ENCODE results near the gene RSBN1L. TPM values are rescaled to one million over a fixed set of nuclear protein-coding genes. Genes with fewer than 3 reads are reported as not detected.
"Not testable (repeated sequence)": the region's sequence is repeated elsewhere in the genome, so short reads cannot be mapped to it uniquely, and the experiment has no call there.

Gene RSBN1L
- total RNA-seq, 1 donor from 2014 or later, result 18.3 TPM

DNA sequence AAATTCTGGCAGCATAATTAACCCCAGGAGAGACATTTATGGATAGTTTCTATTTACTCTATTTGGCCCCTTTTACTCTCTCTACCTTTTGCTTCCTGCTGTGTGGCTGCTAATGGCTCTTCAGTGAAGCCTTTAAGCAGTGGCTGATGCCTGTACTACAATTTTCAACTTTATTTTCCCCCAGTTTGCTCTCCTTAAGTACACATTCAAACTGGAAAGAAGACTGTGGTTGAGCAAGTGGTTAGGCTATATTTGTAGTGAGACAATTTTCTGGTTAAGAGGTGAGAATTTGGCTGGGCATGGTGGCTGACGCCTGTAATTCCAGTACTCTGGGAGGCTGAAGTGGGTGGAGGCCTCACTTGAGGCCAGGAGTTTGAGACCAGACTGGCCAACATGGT, 8.5 kb upstream of the RSBN1L start:
- DNase-seq (ENCODE audit: low spot score), result no peak

DNA sequence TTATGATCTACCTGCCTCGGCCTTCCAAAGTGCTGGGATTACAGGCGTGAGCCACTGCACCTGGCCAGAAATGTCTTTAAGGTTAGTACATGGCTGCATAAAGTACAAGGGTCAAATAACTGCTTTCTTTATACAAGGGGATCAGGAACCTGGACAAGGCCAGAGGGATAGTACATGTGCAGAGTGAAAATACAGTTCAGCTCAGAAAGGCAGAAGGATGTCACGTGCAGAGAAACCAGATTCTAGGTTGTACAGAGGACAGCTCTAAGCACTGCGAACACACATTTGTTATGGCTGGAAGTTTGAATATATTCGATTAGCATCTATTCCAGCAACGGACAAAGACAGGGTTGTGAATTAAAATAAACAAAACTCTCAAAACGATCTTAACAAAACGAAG, 6.0 kb upstream of the RSBN1L start:
- DNase-seq (ENCODE audit: low spot score), result no peak

DNA sequence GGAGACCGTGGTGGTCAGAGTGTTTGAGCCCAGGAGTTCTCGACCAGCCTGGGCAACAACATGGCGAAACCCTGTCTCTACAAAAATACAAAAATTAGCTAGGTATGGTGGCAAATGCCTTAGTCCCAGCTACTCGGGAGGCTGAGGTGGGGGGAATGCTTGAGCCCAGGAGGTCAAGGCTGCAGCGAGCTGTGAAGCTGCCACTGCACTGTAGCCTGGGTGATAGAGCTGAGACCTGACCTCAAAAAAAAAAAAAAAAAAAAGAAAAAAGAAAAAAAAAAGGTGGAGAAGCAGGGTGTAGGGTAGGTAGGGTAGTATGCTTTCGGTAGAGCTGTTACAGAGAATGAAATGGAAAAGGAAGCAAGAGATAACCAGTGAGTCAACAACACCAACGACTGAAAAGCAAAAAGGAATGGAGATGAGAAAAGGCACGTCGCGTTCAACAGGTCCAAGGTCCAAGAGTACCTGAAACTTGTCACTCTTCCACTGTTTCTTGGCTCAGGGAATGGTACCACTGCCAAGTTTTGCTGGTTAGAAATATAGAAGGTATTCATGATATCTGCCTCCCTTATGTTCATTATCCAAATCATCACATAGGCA, 4.3 kb upstream of the RSBN1L start:
- DNase-seq (ENCODE audit: low spot score), result peak; percentile 75

DNA sequence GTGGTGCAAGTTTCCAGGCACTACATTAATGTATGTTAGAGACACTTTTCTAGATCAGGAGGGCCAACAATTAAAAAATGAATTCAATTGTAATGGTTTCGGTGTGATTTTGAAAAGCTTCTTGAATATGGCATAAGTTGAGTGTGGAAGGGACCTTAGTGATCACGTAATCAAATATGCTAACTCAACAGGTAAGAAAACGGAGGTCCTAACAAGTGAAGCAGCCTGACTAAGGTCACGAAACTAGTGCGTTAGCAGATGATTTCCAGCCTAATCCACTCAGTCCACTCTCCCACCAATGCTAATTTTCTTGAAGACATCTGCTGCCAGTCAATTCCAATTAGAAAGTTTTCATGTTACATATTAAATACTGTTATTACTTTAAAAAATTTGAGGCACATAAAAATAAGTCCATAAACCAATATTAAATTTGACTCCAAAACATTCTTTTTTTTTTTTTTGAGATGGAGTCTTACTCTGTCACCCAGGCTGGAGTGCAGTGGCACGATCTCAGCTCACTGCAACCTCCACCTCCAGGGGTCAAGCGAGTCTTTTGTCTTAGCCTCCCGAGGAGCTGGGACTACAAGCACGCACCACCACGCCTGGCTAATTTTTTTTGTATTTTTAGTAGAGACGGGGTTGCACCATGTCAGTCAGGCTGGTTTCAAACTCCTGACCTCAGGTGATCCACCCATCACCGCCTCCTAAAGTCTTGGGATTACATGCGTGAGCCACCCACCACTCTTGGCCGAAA, 2.3 kb upstream of the RSBN1L start:
- DNase-seq (ENCODE audit: low spot score), result no peak

DNA sequence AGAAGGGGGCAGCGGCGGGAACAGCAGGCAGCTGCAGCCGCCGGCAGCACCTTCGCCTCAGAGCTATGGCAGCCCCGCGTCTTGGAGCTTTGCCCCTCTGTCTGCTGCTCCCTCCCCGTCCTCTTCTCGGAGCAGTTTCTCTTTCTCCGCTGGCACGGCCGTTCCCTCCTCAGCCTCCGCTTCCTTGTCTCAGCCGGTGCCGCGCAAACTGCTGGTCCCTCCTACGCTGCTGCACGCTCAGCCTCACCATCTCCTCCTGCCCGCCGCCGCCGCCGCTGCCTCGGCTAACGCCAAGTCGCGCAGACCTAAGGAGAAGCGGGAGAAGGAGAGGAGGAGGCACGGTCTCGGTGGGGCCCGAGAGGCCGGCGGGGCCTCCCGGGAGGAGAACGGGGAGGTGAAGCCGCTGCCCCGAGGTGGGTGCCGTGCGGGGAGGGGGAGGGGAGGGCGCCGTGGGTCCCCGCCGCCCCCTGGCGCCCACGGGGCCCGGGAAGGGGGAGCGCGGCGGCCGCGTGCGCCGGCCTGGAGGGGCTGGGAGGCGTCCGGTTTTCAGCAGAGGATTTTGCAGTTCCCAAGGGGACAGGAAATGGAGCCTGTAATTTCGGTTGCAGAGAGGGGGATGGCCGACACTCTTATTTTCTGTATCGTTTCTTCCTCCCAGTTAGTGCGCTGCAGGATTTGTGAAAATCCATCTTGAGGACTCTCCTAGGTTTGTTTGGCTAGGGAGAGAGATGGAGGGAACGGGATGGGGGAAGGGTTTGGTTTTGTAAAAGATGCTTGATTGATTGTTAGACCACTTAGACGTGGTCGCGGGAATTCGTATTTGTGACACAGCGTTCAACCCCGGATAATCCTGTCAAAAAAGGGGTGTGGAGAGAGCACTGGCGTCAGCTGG, 630 bp downstream of the RSBN1L start:
- DNase-seq (ENCODE audit: low spot score), result peak; percentile 61

DNA sequence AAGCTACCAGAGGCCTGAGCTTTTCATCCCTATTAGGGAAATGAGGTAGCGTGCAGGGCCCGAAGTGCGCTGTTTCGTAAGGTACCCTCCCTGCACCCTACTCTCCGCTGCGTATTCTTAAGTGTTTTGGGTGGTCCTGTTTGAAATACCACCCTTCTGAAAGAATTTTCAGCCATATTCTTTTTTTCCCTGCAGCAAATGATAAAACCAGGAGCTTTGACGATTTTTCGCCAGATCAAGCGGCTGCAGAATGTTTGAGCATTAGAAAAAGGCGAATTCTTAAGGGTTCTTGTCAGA, 1.2 kb downstream of the RSBN1L start:
- DNase-seq (ENCODE audit: low spot score), result no peak

DNA sequence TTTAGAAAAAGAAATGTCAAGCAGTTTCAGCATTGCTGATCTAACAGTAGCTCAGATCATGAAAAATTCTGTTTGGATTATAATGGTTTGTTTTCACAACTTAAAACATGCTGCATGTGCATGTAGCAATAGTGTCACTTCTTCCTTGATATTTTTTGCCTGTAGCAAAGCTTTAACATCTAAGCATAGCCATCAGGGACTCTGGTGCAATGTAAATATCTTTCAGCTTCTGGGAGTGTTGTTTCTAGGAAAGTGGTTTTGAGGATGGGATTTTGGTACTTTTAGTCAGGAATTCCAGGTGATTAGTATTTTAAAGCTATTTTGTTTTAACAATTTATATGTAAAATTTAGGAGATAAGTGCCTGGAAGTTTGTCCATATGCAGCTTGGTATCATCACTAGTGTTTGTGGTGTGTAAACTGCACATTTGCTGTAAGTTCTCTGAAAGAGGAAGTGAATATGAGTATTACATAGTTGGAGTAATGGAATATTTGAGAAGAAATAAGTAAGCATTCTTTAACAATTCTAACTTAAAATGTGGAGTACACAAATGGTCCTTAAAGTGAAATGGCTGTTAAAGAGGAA, 1.9 kb downstream of the RSBN1L start:
- DNase-seq (ENCODE audit: low spot score), result no peak

DNA sequence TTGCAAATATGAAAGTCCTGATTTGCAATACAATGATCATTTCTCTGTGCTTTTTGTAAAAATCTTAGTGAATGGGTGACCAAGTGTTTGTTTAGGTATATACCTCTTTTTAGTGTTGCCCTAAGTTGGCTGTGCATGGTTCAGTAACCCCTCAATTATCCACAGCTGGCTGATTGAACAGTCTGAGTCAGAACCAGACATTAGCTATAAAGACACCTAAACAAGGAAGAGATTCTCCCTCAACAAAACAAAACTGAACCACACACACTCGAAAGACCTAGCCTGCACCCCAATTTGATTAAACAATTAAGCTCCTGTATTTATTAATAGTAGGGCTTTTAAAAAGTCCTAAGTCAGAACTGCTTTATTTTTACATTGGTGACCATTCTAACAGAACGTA, 2.8 kb downstream of the RSBN1L start:
- no peak for DNase-seq (ENCODE audit: low spot score)

DNA sequence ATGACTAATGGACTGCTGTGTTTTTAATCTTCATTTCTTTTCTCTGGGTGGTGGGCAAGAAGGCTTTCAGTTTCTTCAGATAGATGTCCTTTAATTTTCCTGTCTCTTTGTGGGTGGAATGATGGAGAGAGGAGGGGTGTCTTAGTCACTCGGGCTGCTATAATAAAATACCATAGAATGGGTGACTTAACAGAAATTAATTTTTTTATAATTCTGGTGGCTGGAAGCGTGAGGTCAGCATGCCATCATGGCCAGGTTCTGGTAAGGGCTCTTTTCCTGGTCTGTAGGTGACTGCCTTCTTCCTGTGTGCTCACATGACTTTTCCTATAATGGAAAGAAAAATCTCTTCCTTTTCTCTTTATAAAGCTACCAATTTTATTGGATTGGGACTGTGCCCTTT, 6.3 kb downstream of the RSBN1L start:
- no peak for DNase-seq (ENCODE audit: low spot score)

DNA sequence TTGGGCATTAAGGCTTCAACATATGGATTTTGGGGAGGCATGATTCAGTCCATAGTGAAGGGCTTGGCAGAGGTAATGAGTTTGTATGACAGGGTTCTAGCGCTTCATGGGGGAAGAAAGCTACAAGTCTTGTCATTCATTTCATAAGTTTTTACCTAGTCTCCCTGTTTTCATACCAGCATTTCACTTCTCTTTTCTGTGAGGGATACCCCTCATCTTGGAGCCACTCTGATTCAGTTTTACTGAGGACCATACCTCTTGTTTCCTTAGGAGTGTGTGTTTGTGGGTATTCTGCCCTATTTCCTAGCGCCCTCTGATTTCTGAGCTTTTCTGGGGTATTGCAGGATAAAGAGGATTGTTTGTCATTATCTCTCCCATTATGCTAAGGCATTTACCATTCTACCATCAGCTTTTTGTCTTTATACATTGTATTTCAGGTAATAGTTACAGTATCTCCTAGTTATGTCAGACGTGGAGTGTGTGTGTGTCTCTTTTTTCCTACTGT, 6.8 kb downstream of the RSBN1L start:
- DNase-seq (ENCODE audit: low spot score), result no peak

DNA sequence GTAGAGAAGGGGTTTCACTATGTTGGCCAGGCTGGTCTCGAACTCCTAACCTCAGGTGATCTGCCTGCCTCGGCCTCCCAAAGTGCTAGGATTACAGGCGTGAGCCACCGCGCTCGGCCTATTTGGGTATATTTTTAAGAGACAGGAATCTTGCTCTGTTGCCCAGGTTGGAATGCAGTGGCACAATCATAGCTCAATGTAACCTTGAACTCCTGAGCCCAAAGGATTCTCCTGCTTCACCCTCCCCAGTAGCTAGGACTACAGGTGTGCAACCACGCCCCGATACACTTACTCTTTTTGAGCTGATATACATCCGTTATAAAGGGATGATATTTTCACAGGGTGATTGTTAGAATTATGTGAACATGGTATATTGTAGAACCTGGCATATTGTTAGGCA, 7.4 kb downstream of the RSBN1L start:
- not testable (repeated sequence) for DNase-seq (ENCODE audit: low spot score)

DNA sequence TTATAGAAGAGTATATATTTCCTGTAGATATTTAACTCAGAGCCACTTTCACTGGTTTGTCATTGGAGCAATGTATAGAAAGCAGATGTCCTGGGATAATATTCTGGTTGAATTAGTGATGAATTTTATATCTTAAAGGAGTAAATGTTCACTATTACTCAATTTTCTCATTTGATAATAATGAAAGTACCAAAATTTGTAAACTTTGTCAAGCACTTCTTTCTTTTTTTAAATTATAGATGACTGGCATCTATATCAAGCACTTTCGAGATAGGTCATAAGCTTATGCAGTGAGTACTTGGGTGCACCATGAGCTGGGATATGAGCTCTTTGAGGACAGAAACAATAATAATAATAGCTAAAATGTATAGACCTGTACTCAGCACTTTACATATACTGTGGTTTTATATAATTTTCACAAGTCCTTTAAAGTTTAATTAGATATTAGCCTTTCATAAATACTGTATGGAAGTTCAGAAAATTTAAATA, 11.3 kb downstream of the RSBN1L start:
- DNase-seq (ENCODE audit: low spot score), result no peak

DNA sequence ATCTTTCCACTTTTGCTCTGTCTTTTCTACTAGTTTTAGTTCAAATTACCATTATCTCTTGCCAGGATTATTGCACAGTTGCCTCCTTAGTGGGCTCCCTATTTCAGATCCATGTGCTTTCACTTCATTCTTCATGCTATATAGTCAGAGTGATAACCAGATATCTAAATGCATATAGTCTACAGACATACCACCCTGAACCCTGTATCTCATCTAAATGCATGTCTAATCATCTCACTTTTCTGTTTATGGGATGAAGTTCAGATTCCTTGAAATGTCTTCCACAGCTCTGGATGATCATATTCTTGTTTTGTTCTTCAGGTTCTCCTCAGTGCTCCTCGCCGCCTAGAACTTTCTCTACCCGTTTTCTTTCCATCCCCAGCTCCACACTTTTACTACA, 13.8 kb downstream of the RSBN1L start:
- no peak for DNase-seq (ENCODE audit: low spot score)

DNA sequence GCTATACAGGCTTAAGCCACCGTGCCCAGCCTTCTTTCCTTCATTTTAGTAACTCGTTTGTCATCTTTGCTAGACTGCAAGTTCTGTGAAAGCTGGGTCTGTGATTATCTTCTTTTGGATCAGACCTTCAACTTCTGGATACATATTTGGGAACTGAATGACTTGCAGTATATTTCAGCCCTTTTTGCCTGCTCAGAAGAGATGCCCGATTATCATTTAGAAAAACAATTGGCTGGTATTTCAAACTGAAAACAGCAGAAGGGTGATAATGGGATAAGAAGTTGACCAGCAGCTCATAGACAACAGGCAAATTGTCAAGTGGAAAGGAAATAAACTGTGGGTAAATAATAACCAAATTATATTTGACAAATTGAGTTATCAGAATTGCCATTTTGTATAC, 14.6 kb downstream of the RSBN1L start:
- DNase-seq (ENCODE audit: low spot score), result no peak

DNA sequence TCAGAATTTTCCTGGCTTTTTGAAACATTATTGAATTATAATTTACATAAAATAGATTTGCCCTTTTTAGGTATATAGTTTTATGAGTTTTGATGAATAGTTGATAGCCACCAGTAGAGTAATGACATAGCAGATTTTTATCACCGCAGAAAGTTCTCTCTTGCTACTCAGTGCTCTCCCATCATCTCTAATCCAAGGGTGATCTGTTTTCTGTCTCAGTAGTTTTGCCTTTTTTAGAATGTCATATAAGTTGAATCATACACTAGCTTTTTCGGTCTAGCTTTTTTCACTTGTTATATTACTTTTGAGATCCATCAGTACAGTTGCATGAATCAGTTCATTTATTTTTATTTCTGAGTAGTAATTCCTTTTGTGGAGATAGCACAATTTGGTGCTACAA, 17.9 kb downstream of the RSBN1L start:
- no peak for DNase-seq (ENCODE audit: low spot score)

DNA sequence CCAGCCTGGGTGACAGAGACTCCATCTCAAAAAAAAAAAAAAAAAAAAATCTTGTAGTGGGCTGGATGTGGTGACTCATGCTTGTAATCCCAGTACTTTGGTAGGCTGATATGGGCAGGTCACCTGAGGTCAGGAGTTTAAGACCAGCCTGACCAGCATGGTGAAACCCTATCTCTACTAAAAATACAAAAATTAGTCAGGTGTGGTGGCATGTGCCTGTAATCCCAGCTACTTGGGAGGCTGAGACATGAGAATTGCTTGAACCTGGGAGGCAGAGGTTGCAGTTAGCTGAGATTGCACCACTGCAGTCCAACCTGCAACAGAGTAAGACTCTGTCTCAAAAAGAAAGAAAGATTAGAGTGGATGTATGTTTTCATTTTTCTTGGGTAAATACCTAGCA, 18.7 kb downstream of the RSBN1L start:
- DNase-seq (ENCODE audit: low spot score), result not testable (repeated sequence)

DNA sequence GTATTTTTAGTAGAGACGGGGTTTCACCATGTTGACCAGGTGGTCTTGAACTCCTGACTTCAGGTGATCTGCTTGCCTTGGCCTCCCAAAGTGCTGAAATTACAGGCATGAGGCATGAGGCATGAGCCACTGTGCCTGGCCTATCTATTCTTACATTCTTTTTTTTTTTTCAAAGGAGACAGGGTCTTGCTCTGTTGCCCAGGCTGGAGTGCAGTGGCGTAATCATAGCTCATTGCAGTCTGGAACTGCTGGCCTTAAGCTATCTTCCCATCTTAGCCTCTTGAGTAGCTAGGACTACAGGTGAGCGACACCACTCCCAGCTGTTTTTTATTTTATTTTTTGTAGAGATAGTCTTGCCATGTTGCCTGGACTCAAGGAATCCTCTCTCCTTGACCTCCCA, 20.5 kb downstream of the RSBN1L start:
- no peak for DNase-seq (ENCODE audit: low spot score)

DNA sequence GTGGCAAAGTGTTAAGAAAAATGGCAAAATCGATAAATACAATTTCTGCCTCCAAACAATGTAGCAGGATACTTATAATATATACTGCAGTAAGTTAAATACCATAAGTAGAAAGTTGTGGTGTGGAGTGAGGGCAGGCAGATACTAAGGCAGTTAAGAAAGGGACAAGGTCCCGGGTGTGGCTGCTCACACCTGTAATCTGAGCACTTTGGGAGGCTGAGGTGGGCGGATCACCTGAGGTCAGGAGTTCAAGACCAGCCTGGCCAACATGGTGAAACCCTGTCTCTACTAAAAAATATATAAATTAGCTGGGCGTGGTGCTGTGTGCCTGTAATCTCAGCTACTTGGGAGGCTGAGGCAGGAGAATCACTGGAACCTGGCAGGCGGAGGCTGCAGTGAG, 21.3 kb downstream of the RSBN1L start:
- not testable (repeated sequence) for DNase-seq (ENCODE audit: low spot score)

DNA sequence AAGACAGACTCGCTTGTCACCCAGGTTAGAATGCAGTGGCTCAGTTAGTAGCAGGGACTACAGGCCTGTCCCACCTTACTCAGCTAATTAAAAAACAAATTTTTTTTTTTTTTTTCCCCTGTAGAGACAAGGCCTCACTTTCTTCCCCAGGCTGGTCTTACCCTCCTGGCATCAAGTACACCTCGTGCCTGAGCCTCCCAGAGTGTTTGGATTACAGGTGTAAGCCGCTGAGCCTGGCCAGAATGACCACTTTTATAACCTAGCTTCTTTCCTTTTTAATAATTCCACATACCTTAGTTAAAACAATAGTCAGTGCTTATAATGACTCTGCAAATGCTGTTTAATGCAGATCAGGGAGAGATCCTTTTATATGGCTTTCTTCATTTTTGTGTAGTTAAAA, 31.3 kb downstream of the RSBN1L start:
- no peak for DNase-seq (ENCODE audit: low spot score)

DNA sequence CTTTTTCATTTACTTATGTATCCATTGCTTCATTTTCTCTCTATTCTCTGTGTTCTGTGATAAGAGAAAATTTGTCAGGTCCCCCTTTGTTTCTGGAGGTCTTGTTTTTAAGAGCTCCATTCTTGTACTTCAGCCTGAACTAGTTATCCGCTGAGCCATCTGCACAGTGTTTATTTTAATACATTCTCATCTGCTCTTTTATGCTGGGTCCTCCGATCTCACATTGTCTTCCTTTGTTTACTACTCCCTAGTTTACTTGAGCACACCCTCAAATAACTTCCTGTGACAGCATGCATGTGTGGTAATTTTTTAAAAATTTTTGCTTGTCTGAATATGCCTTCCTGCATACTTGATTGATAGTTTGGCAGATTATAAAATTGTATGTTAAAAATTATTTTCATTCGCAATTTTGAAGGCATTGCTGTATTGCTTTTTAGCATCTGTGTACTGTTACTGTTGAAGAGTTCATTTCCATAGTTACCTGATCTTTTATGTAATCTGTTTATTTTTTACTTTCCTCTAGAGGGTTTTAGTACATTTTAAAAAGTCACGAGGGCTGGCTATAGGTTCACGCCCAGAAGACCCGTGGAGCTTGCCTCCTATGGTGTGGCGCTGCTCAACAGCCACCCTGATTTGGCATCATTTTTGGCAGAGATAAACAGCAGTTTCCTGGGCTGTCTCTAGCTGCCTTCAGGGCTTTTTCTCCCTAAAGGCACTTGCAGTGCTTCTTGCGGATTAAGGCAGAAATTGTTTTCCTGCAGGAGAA, 31.9 kb downstream of the RSBN1L start:
- no peak for DNase-seq (ENCODE audit: low spot score)

DNA sequence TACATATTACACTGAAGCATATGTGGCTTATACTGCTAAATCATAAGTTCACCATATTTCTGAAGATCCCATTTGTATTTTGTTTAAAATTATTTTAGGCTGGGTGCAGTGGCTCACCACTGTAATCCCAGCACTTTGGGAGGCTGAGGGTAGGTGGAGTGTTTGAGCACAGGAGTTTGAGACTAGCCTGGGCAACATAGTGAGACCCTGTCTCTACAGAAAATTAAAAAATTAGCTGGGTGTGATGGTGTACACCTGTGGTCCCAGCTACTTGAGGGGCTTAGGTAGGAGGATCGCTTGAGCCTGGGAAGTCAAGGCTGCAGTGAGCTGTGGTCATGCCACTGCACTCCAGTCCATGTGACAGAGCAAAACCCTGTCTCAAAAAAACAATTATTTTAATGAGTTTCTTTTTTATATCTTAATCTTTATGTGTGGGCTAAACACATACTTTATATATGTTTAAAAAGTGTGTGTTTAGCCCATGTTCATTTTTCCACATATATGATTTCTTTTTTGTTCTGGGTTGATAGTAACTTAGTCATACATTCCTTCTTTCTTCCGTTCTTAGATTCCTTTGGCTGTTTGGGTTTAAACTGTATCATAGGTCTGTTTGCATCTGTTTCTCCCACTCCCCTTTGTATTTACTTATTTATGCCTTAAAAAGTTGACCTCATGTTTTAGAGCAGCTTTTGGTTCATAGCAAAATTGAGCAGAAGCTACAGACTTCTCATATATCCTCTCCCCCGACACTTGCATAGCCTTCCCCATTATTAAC, 33.5 kb downstream of the RSBN1L start:
- DNase-seq (ENCODE audit: low spot score), result no peak
